Neural cell (in vitro differentiated cells): ENCODE measurements around the gene TRIM72. TPM values are rescaled to one million over a fixed set of nuclear protein-coding genes. Genes with fewer than 3 reads are reported as not detected.

Source experiments
- H2AFZ ChIP-seq: fragments of 200-600, 300-800 bp; sonication (generic), shearing (Covaris generic); 2 replicates; pipeline ENCODE4 v1.6.0; 2014; ENCODE audit warnings: low read depth, mild to moderate bottlenecking, antibody characterized with exemption, low read length, moderate library complexity
- H3F3A ChIP-seq: fragments of 200-600 bp; shearing (Covaris generic); 2 replicates; pipeline ENCODE4 v1.6.1; 2016; ENCODE audit warnings: mild to moderate bottlenecking, moderate library complexity, mixed read lengths, antibody characterized with exemption, low read length; ENCODE audit not compliant: insufficient read depth, poor library complexity, severe bottlenecking
- H3K27ac ChIP-seq: fragments of 200-600, 300-800 bp; sonication (generic), shearing (Covaris generic); 2 replicates; pipeline ENCODE4 v1.5.1; 2014; ENCODE audit warnings: mild to moderate bottlenecking, low read length, moderate library complexity
- H3K27me3 ChIP-seq: fragments of 300-800, 200-600 bp; sonication (generic), shearing (Covaris generic); 2 replicates; pipeline ENCODE4 v1.6.0; 2014; ENCODE audit warnings: mild to moderate bottlenecking, low read depth, low read length, moderate library complexity; ENCODE audit not compliant: insufficient read depth
- H3K36me3 ChIP-seq: fragments of 300-800, 200-600 bp; sonication (generic), shearing (Covaris generic); 2 replicates; pipeline ENCODE4 v1.5.1; 2014; ENCODE audit warnings: mild to moderate bottlenecking, antibody characterized with exemption, low read length, moderate library complexity; ENCODE audit not compliant: insufficient read depth
- H3K4me2 ChIP-seq: fragments of 300-800, 200-600 bp; sonication (generic), shearing (Covaris generic); 2 replicates; pipeline ENCODE4 v1.6.0; 2014; ENCODE audit warnings: mild to moderate bottlenecking, low read length
- H3K4me3 ChIP-seq: fragments of 300-800, 200-600 bp; sonication (generic), shearing (Covaris generic); 2 replicates; pipeline ENCODE4 v1.5.1; 2014; ENCODE audit warnings: mild to moderate bottlenecking, low read length, moderate library complexity
- H3K79me2 ChIP-seq: fragments of 200-600 bp; shearing (Covaris generic); replicated peaks from 2 replicates; pipeline ENCODE4 v1.6.0; 2014; ENCODE audit warnings: mild to moderate bottlenecking, low read length, moderate library complexity; ENCODE audit not compliant: insufficient read depth
- H3K9ac ChIP-seq: fragments of 300-800, 200-600 bp; sonication (generic), shearing (Covaris generic); 2 replicates; pipeline ENCODE4 v1.6.1; 2016; ENCODE audit warnings: mild to moderate bottlenecking, low read length, mixed read lengths
- H3K9me2 ChIP-seq: fragments of 200-600 bp; shearing (Covaris generic); 2 replicates; pipeline ENCODE4 v1.6.1; 2016; ENCODE audit warnings: mild to moderate bottlenecking, low read length, mixed read lengths; ENCODE audit not compliant: insufficient read depth
- H3K9me3 ChIP-seq: fragments of 200-600, 300-800 bp; sonication (generic), shearing (Covaris generic); 2 replicates; pipeline ENCODE4 v1.6.1; 2016; ENCODE audit warnings: mild to moderate bottlenecking, mixed run types, low read length, moderate library complexity, mixed read lengths
- H4K20me1 ChIP-seq: fragments of 200-600 bp; shearing (Covaris generic); 2 replicates; pipeline ENCODE4 v1.6.1; 2016; ENCODE audit warnings: mild to moderate bottlenecking, mixed run types; ENCODE audit not compliant: insufficient read depth
- CTCF ChIP-seq: fragments of 450-650 bp; IDR thresholded peaks from 2 replicates; pipeline ENCODE4 v1.5.1; 2014; ENCODE audit warnings: antibody characterized with exemption, mild to moderate bottlenecking, moderate library complexity; ENCODE audit not compliant: poor library complexity, severe bottlenecking
- EP300 ChIP-seq: fragments of 450-650 bp; conservative IDR thresholded peaks from 2 replicates; pipeline ENCODE4 v1.6.1; 2014; ENCODE audit warnings: antibody characterized with exemption, mild to moderate bottlenecking, moderate library complexity; ENCODE audit not compliant: poor library complexity, severe bottlenecking
- EZH2 ChIP-seq: fragments of 200-600, 300-800 bp; shearing (Covaris generic), sonication (generic); IDR thresholded peaks from 2 replicates; pipeline ENCODE4 v1.6.1; 2014; ENCODE audit warnings: antibody characterized with exemption, low read length, borderline replicate concordance, mild to moderate bottlenecking; ENCODE audit not compliant: insufficient read depth, poor library complexity, severe bottlenecking
- MXI1 ChIP-seq: fragments of 450-650 bp; conservative IDR thresholded peaks from 2 replicates; pipeline ENCODE4 v1.6.1; 2014; ENCODE audit warnings: antibody characterized with exemption, mild to moderate bottlenecking; ENCODE audit not compliant: poor library complexity, severe bottlenecking
- POLR2AphosphoS5 ChIP-seq: IDR thresholded peaks from 2 replicates; pipeline ENCODE4 v1.6.1; 2012
- RAD21 ChIP-seq: fragments of 450-650 bp; conservative IDR thresholded peaks from 2 replicates; pipeline ENCODE4 v1.6.1; 2014; ENCODE audit warnings: antibody characterized with exemption, mild to moderate bottlenecking, moderate library complexity
- REST ChIP-seq: IDR thresholded peaks from 2 replicates; pipeline ENCODE4 v1.6.1; 2012; ENCODE audit warnings: borderline replicate concordance
- SMC3 ChIP-seq: fragments of 450-650 bp; conservative IDR thresholded peaks from 2 replicates; pipeline ENCODE4 v1.6.1; 2014; ENCODE audit warnings: antibody characterized with exemption, mild to moderate bottlenecking, moderate library complexity; ENCODE audit not compliant: poor library complexity
- polyA plus RNA-seq: library from polyadenylated mRNA; depleted of rRNA; stranded (reverse); fragments of >200 nt; gene quantifications from 2 replicates; pipeline ENCODE4 v1.2.3, GENCODE V29; 2014

Gene TRIM72
- polyA plus RNA-seq, 1 donor from 2014 or later = 0.05 TPM

GRCh38 chr16:31223044-31223443 lies 9.1 kb downstream of the TRIM72 start:
- Histone ChIP-seq H3K27ac (no peak overlapping the region), H3K4me3 (no peak overlapping the region), H3K9me2 (no peaks in the 10 kb centered on the region), H2AFZ (no peak overlapping the region), H3K4me2 (no peak overlapping the region), H3K79me2 (no peaks in the 10 kb centered on the region), H3K27me3 (peaks cover 4% of the 10 kb centered on the region), H4K20me1 (no peaks in the 10 kb centered on the region), H3K9ac (no peak overlapping the region), H3K9me3 (no peaks in the 10 kb centered on the region), H3K36me3 (no peaks in the 10 kb centered on the region), H3F3A (no peaks in the 10 kb centered on the region)
- no peak for TF ChIP-seq REST

GRCh38 chr16:31224092-31224955 lies 10.4 kb downstream of the TRIM72 start:
- no peaks in the 10 kb centered on the region for H3K9me2 ChIP-seq
- H2AFZ ChIP-seq = no peak overlapping the region
- H3K79me2 ChIP-seq = no peaks in the 10 kb centered on the region
- no peaks in the 10 kb centered on the region for H3K27me3 ChIP-seq
- no peak overlapping the region for H3K9ac ChIP-seq
- H3F3A ChIP-seq = no peaks in the 10 kb centered on the region
- H3K27ac ChIP-seq = no peak overlapping the region
- no peaks in the 10 kb centered on the region for H4K20me1 ChIP-seq
- no peak overlapping the region for H3K4me2 ChIP-seq
- no peak overlapping the region for H3K4me3 ChIP-seq
- H3K9me3 ChIP-seq = no peaks in the 10 kb centered on the region
- TF ChIP-seq RAD21 (no peak), REST (no peak), EZH2 (no peak), MXI1 (no peak)
- H3K36me3 ChIP-seq = no peaks in the 10 kb centered on the region

- Histone ChIP-seq H2AFZ (no peak overlapping the region), H3K36me3 (no peaks in the 10 kb centered on the region), H3K9ac (no peak overlapping the region), H3F3A (no peaks in the 10 kb centered on the region), H3K27me3 (no peaks in the 10 kb centered on the region), H4K20me1 (no peaks in the 10 kb centered on the region), H3K79me2 (no peaks in the 10 kb centered on the region), H3K4me2 (no peak overlapping the region), H3K4me3 (no peak overlapping the region), H3K9me2 (no peaks in the 10 kb centered on the region), H3K27ac (no peak overlapping the region), H3K9me3 (no peaks in the 10 kb centered on the region)
- TF ChIP-seq MXI1 (no peak), RAD21 (no peak), EZH2 (no peak), SMC3 (no peak), POLR2AphosphoS5 (no peak), REST (no peak), CTCF (no peak), EP300 (no peak)
These were observed 11.3 kb downstream of the TRIM72 start for GRCh38 chr16:31225193-31225592.
